Cardiac septum (tissue), 1 donor: Measurements from ENCODE around the gene TBX15. TPM values are rescaled to one million over a fixed set of nuclear protein-coding genes. Genes with fewer than 3 reads are reported as not detected.
"Not testable (repeated sequence)": the region's sequence is repeated elsewhere in the genome, so short reads cannot be mapped to it uniquely, and the experiment has no call there.

Source experiments
- DNase-seq: peaks from one replicate; pipeline ENCODE4 v3.0.0-alpha.2; 2020; ENCODE audit warnings: low spot score
- intact Hi-C: fragments of 100-400 bp; cut with DNase I; formaldehyde crosslinking; loops from one replicate; pipeline ENCODE4 v1.14.0; 2022
- total RNA-seq: library from RNA; stranded (reverse); fragmentation: NEBNext Ultra II Directional; extraction: Animal tissue kit (Norgen Biotek cat#: 25700); gene quantifications from one replicate; pipeline ENCODE4 v1.2.1, GENCODE V29; 2021
- donor health status: DM: no; HTN: no; CAD: no.

Gene TBX15
- total RNA-seq, 1 donor from 2014 or later, result 1.1 TPM

DNA sequence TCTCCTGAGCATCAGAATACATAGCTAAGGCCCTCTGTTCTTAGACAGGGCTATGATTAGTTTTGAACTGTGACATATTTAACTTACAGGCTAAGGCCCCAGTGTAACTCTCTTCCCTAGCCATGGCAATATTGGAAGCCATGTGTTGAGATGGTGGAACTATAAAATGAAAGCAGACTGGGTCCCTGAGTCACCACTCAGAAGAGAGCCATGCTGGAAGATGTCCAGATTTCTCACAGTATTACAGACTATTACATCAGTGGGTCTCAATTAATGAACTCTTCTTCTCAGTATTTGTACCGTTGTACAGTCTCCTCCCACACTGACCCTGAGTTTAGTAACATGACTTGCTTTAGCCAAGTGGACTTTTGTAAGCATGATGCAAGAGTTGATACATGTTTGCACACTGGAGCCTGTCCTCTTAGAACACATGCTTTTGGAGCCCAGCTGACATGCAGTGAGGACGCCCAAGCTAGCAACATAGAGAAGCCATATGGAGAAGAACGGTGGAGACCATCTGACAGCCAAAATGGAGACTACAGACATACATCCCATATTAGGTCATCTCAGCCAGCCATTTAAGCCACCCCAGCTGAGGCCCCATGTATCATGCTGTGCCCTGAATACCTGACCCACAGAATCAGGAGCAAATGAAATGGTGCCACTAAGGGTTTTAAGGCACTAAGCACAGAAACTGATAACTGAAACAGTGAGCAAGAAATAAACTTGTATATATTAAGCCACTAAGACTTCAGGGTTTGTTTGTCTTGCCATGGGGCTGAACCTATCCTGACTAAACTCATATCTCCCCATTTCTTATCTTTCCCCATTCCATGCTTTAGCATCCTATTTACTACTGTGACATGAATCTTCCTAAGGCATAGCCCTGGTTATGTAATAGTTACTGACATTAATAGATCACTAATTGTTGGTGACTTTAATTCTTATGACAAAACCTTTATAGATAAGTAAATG, 24.4 kb downstream of the TBX15 start:
- no peak for DNase-seq
- intact Hi-C loops, result no loop called here

DNA sequence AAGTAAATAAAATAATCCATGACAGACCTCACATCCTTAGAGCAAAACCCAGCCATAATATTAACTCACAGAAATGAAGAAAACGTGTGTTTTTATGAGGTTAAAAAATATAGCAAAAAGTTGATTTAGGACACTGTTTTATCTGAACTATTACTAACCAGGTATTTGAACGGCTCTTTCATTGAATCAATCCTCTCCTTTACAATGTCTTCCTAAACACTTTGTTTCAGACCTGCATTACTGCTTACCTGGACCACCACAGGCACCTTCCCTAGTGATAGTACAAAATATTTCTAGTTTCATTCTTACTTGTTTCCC, 25.0 kb downstream of the TBX15 start:
- no peak for DNase-seq
- intact Hi-C loops, result no loop called here

DNA sequence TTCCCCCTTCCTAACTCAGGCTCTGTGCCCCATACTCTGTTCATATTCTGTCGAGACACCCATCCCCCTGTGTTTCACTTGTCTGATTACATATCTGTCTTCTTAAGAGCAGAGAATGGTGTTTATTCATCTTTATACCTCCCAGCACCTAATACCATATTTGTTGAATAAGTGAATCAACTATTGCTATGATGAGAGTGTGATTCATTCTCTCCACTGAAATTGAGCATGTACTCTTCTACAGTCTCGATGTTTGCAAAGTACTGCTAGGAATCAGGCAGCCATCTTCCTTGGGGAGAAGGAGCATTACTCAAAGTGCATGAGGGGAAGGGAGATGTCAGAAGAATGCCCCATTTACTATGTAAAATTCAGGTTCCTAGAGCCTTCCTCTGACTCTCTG, 27.0 kb downstream of the TBX15 start:
- intact Hi-C loops, result no loop called here
- DNase-seq, result no peak

DNA sequence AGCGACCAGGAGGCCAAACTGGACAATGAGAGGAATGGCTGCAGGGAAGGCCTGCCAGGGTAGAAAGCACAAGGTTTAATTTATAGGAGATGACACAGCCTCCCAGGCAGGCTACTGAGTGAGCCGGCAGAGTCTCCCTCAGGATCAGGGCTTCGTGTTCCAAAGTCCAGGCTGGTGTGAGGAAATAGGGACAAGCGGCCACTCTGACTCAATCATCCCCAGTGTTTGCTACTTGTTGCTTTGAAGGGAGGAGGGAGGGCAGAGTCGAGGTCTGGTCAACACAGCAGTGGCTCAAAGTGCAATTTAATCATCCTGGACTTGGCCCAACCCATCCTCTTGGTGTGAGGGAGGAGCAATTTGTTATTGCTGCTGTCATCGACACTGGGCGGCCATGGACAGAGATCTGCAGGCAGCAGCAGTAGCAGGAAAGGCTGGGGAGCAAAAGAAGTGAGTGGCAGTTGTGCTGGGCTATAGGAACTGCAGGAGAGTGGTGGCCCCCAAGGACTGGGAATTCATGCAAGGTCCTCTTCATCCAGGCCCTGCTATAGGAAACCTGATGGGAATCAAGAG, 27.5 kb downstream of the TBX15 start:
- intact Hi-C loops, result no loop called here
- DNase-seq, result no peak

DNA sequence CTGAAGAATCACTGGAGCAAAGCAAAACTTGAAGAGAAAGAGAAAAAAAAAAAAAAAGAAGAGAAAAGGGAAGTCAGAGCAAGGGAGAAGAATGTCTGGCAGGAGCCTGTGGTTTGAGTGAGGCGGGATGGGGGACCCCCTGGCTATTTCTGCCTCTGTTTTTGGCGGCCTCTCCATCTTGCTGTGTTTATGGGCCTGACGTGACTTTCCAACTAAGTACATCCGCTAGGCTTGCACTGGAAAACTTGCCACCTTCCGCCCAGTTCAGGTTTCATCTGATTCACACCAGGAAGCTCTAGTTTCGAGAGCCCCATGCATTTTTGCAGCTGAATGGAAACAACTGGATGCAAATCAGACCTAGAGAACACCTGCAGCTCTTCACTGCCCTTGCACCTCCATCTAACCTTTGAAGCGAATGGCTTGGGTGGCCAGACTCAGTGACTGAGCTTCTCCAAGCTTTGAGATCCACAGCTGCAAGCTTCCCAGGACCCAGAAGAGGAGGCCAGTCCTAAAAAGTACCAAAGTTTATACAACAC, 28.0 kb downstream of the TBX15 start:
- intact Hi-C loops, result no loop called here
- DNase-seq, result no peak

DNA sequence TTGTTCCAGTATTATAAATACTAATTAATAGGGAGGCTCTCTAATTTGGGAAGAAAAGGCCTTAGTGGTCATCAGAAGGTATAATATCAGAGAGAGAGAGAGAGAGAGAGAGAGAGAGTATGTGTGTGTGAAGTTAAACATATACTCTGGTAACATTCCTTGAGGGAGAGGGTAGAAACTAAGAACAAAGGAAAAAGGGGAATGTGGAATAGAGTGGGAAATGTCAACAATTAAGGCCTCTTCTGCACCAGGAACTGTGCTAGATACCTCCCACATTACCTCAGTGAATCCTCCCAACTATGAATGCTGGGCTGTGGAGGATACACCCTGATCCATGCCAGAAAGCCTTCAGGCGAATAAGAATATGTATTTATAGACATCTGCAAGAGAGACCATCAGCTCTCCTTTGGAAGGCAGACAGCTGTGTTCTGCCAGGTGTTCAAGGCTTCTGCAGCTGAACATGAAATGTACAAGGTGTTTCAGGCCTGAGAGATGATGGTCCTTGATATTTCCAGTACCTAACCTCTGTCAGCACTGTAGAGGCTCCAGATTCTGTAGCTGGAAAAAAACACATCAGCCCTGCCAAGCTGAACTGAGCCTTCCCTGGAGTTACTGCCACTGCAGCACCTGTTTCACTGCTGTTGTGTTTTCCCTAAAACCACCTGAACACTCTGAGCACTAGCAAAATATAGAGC, 29.1 kb downstream of the TBX15 start:
- no peak for DNase-seq
- intact Hi-C loops, result no loop called here

DNA sequence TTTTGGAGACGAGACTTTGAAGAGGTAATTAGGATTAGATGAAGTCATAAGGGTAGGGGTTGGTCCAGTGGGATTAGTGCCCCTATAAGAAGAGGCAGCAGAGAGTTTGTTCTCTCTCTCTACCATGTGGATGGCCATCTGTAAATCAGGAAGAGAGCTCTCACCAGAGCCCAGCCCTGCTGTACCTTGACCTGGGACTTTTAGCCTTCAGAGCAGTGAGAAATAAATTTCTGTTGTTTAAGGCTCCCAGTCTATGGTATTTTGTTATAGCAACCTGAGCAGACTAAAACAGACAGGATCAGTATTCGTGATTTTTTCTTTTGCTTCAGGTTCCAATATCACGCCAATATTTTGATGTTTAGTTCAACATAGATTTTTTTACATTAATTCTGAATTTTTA, 30.0 kb downstream of the TBX15 start:
- DNase-seq, result no peak
- intact Hi-C loops, result no loop called here

DNA sequence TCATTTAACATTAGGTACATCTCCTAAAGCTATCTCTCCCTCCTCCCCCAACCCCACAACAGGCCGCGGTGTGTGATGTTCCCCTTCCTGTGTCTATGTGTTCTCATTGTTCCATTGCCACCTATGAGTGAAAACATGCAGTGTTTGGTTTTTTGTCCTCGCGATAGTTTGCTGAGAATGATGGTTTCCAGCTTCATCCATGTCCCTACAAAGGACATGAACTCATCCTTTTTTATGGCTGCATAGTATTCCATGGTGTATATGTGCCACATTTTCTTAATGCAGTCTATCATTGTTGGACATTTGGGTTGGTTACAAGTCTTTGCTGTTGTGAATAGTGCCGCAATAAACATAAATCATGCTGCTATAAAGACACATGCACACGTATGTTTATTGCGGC, 30.6 kb downstream of the TBX15 start:
- DNase-seq, intact Hi-C loops: not testable (repeated sequence)

DNA sequence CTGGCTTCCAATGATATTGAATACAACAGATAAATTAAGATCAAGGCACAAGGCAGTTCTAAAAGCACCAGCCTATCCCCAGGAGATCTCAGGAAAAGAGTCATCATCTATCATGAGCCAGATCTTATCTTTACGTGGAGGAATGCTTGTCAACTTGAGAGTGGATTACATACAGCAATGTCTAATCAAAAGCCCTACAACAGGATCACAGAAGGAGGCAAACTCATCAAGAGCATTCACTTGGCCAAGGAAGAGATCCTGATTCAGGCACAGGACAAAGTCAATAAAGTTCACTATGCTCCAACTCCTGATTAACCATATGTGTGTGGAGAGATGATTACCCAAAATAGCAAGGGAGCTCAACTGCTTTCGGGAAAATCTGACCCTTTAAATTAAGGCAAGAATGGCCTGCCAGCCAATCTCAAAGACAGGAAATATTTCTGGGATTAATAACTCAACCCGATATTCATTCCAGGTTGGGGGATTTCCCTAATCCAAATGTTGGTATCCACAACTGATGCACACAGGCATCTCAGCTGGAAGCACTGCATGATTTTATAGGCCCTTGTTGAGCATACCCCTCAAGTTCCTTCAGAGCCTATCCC, 33.7 kb downstream of the TBX15 start:
- intact Hi-C loops, result loop anchor here (5.0 kb wide), 1 partner anchor 52 kb away; no protein-coding TSS in a partner anchor
- DNase-seq, result no peak

DNA sequence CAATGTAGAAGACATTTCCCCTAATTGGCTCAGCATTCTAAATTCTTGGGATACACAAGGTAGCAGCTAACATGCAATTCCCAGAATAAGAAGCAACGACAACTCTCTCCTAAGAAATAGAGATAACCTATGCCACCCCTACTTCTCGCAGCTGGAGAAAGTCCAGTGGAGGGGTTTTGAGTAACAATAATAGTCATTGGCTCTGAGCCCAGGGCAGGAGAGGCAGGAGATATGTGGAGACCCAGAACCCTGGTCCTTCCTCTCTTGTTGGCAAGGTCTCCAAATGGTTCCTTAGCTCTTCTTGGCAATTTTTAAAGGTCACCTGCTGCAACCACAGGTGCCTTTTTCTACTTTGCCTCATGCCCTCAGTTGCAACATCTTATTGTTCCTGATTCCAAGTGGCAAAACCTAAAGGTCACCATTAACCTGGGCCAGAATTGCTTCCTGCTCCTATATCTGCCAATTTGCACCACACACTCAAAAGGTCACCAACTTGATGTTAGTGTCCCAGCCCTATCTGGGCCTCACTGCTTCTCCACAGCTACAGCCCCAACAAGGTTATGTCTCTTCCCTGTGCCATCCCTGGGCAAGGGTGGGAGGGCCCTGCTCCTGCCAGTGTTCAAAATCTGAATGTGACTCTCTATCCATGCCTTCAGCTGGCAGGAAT, 36.7 kb downstream of the TBX15 start:
- intact Hi-C loops, result loop anchor here (5.0 kb wide), 1 partner anchor 49 kb away; no protein-coding TSS in a partner anchor
- DNase-seq, result no peak

DNA sequence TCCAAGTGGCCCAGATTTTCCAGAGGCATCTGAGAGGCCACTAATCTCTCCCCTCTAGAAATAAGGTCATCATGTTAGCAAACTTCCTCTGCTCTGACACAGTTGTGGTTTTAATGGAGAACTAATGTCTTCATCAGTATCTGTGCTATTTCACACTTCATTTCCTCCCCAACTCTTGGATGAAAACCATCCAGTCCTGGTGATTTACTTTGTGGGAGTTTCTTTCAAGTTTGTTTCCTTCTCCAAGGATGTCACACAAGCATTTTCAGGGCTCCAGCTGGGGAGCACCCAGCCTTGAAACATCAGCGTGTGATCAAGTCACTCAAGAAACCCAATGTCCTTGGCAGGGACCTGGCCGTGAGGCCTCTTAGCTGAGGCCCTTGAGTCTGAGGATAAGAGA, 38.8 kb downstream of the TBX15 start:
- DNase-seq, result no peak
- intact Hi-C loops, result no loop called here

DNA sequence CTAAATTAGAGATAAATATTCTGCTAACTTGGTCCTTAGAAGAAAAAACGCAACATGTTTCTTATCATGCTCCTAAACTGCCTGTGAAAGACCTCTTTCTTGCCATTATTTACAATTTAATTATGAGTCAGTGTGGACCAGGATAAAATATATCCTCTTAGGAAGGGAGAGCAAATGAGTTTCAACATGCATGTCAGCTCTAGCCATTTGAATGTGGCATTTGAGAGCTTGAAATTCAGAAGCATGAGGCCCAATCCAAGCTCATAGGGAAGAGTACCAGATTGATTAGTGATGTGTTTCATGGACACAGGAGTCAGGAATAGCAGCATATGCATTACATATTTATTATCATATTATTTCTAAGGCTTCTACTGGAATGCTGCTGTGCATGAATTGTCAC, 39.3 kb downstream of the TBX15 start:
- DNase-seq, result no peak
- intact Hi-C loops, result no loop called here

DNA sequence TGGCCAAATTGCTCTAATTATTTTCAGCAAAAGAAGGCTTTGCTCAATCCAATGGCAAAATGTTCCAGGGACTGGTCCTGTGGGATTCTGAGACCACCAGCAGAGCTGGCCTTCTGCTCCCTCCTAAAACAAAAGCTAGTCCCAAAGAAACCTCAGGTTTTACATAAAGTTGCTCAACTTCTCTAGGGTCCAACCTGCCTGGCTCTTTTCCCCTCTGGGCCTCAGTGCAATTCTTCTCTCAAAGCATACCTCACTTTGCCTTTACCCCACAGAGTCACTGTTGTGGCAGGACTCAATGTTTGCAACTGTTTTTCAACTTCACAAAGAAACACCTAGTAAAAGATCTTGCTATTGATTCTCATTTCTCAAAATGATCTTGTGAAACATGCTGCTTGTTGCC, 39.8 kb downstream of the TBX15 start:
- intact Hi-C loops, result no loop called here
- no peak for DNase-seq

DNA sequence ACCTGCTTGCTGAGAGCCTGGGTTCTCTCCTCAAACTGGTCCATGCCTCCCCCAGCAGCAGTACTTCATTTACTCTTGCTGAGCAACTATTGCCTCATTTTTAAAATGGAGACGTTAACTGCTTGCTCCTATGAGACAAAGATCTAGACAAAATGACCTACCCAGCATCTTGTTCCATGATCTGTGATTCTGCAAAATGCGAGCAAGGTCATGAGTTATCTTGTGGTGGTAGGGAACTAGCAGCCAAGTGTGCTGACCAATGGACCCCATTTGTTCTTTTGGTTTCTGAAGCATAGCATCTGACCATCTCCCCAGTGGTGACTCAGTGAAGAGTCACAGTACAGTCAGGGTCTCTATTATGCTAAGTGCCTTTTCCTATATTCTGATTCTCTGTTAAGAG, 40.4 kb downstream of the TBX15 start:
- intact Hi-C loops, result no loop called here

DNA sequence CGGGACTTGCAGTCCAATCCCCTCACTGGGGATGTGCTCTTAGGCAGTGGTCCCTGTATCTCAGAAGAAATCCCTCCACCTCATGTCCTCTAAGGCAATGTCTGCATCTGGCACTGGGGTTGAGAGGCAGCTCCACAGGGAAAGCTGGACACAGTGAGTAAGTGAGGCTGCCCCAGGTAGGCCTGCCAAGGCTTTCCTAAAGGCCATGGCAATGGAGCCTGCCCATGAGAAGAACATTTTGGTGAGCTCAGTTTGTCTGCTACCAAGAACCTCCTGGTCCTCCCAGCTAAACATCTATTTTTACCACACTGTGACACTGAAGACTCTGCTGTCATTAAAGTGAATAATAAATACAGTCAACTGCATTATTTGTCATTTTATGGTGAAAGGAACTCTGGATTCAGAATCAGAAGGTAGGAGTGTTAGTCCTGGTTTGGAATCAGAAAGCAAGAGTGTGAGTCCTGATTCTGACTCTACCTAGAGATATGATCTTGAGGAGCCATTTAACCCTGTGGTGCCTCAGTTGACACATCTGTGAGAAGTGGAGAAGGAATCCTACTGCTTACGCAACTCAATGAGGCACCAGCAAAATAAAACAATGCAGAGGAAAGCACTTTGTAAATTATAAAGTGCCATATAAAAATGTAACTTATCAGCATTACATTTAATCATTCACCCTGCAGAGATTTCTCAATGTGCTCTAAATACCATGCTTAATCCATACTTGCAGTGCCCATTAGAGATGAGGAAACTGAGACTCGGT, 41.0 kb downstream of the TBX15 start:
- DNase-seq, result no peak
- intact Hi-C loops, result no loop called here

More for the DNA sequence above, 40.4 kb downstream of the TBX15 start:
- DNase-seq, result no peak

DNA sequence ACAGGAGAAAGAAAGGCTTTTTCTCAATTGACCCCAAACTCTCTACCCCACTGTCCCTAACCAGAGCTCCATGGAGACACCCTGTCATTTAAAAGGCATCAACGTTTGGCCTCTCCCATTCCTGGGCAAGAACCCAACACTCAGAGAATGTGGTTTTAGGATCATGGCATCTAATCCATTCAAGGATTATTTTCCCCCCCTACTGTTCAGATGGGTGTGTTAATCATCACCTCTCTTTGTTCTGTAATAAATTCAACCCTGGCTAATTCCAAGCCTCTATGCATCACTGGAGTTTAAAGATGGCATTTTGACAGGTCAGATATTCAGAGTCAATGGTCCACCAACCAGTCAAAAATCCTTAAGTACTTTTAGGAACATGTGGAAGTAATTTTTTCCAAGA, 42.7 kb downstream of the TBX15 start:
- intact Hi-C loops, result no loop called here
- DNase-seq, result no peak

DNA sequence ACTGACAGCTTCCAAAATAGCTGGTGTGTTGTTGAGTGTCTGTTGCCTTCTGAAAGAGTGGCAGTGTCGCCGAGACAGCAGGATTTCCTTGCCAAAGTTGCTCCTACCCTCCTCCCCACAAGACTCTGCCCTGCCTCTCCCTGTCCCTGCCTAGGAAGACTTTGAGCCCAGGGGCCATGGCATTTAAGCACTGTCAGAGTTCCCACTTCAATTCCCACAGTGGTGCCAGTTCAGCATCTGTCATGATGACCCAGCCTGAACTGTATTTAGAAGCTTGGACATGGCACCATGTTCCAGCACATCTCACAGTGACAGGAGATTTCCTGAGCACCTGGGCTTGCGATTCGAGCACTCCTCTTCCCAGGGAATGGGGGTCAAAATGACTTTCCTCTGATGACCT, 43.6 kb downstream of the TBX15 start:
- no peak for DNase-seq
- intact Hi-C loops, result no loop called here

DNA sequence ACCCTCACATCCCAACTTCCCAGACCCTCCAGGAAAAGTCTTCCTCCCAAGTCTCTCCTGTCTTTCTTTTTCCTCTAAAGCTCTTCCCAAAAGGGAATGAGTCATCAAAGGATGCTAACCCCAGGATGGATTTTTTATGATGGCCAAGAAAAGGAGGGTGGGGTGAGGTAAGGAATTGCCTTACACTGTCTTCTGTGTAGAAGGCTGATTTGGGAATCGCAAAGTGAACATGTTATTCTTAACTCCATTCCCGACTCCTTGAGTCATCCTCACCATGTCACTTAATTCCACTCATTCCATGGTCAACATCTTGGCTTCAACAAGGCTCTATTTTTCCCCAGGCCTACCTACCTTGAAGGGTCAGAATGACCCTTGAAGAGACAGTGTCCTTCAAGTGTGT, 44.0 kb downstream of the TBX15 start:
- intact Hi-C loops, result no loop called here
- DNase-seq, result no peak

DNA sequence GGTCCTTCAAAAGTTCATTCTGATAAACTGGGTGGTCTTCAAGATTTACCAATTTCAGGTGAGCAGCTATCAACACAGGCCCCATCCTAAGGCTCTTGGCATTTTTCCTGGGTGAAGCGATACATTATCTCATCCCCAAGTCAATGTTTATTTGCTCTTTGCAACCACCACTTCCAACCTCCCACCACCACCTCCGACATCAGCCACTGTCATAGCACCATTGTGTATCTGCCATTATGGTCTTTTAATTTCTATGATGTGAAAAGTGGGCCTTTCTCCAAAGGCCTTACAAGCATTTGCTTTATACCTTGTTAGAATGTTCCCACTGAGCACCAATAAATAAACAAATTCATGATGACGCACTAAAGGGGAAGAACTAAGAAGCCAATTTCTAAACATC, 47.2 kb downstream of the TBX15 start:
- intact Hi-C loops, result no loop called here
- no peak for DNase-seq
